Right cardiac atrium (tissue), 5 donors: ENCODE measurements around the gene CDC34. TPM values are rescaled to one million over a fixed set of nuclear protein-coding genes. Genes with fewer than 3 reads are reported as not detected.
"Not testable (repeated sequence)": the region's sequence is repeated elsewhere in the genome, so short reads cannot be mapped to it uniquely, and the experiment has no call there.

Source experiments
- ATAC-seq, 2 donors: fragments of 200-7000 bp; cut with Tn5 transposase; one replicate each; pipeline versions ENCODE4 v1.8.0 to v1.9.1; 2020; ENCODE audit warnings: moderate library complexity in 2 of 2, mild to moderate bottlenecking in 1 of 2
- DNase-seq, 3 donors: peaks; one replicate each; pipeline ENCODE4 v3.0.0-alpha.2; 2020
- H3K27ac ChIP-seq: one replicate; pipeline ENCODE4 v1.5.1; 2013; ENCODE audit warnings: mild to moderate bottlenecking, low read length, control low read depth, moderate library complexity
- H3K27me3 ChIP-seq: one replicate; pipeline ENCODE4 v1.6.1; 2013; ENCODE audit not compliant: control insufficient read depth, insufficient read depth
- H3K4me1 ChIP-seq: one replicate; pipeline ENCODE4 v1.6.1; 2013; ENCODE audit warnings: low read length; ENCODE audit not compliant: control insufficient read depth, insufficient read depth
- H3K4me3 ChIP-seq: one replicate; pipeline ENCODE4 v1.5.1; 2013; ENCODE audit warnings: low read length, control low read depth
- H3K9me3 ChIP-seq: one replicate; pipeline ENCODE4 v1.6.1; 2013; ENCODE audit warnings: low read length; ENCODE audit not compliant: control insufficient read depth
- WGBS: extraction: QIAGEN DNeasy Blood & Tissue Kit; methylation state at CpG from one replicate; pipeline ENCODE4 v1.1.7; 2013; 5-methylcytosine and 5-hydroxymethylcytosine counted together
- intact Hi-C, 4 donors: fragments of 100-400 bp; cut with DNase I; formaldehyde crosslinking; loops; one replicate each; pipeline versions ENCODE4 v1.11.0 to v1.14.0; 2022 to 2023
- polyA plus RNA-seq: library from polyadenylated mRNA; stranded (reverse); fragments of 200-250 nt; gene quantifications from one replicate; pipeline ENCODE4 v1.2.3, GENCODE V29; 2013
- total RNA-seq, 4 donors: library from RNA; stranded (reverse); fragmentation: NEBNext Ultra II Directional; extraction: Animal tissue kit (Norgen Biotek cat#: 25700); gene quantifications; one replicate each; pipeline ENCODE4 v1.2.1, GENCODE V29; 2021
- donor health status: healthy with polysubstance abuse.
- donor health status: DM: no; HTN: yes; CAD: no.
- donor health status: DM: no; HTN: no; CAD: no.
- donor health status: DM: no; HTN: yes; CAD: no; lungs with severe emphysema.
- donor health status: DM: yes; HTN: yes; CAD: no.

CDC34 gene
- total and polyA plus RNA-seq, 5 donors: 66.8 to 95.8 (median 75.9) TPM

DNA sequence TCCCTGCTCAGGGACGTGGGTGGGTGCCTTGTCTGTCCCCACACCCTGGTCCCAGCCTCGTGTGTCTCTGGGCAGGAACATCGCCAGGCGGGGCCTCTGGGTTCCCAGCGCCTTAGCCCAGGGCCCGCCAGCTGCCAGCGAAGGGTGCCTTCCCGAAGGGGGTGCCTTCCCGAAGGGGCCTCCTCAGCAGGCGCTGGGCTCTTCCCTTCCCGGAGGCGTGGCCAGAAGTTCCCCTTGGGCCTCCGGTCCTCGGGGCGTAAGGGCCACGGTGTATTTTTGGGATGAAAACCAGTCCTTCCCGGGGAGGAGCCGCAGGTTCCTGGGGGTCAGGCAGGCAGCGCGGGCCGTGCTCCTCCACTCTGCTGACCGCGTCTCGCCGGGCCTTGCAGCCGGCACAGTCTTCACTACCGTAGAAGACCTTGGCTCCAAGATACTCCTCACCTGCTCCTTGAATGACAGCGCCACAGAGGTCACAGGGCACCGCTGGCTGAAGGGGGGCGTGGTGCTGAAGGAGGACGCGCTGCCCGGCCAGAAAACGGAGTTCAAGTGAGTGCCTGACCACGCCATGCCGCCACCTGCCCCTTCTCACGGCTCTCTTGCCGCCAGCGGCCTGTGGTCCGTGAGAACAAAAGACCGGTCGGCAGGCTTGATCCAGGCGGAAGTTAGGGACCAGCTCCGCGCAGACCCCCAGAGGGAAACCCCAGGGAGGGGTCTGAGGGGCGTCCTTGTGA is 47.7 kb downstream of the CDC34 start:
- H3K4me3 ChIP-seq: no peak overlapping the region
- H3K27ac ChIP-seq: no peak overlapping the region
- WGBS: 80% methylated on average over 46 of the region's 46 CpGs
- peak in 1 of 3 donors; percentile 48 for DNase-seq
- no peaks in the 10 kb centered on the region for H3K27me3 ChIP-seq
- no peaks in the 10 kb centered on the region for H3K9me3 ChIP-seq
- intact Hi-C loops: no loop called here
- no peaks in the 10 kb centered on the region for H3K4me1 ChIP-seq
- ATAC-seq: no peak

DNA sequence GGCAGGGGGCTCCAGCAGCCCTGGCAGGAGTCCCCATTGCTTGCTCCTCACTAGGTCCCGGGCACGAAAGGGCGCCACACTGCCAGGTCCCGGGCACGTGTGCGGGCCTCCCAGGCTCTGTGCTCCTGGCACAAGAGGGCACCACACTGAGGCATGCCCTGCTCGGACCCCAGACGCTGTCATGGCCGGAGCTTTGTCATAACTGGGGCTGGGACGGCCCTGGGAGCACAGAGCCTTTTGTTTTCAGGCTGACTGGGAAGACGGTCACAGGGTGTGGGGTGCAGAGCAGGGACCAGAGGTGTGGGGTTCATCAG is 48.2 kb downstream of the CDC34 start:
- ATAC-seq (no peak), DNase-seq (no peak)
- Histone ChIP-seq H3K27me3 (no peaks in the 10 kb centered on the region), H3K9me3 (no peaks in the 10 kb centered on the region), H3K4me3 (no peak overlapping the region), H3K27ac (no peak overlapping the region), H3K4me1 (no peaks in the 10 kb centered on the region)
- WGBS: 90% methylated on average over 11 of the region's 11 CpGs
- intact Hi-C loops: no loop called here

- Histone ChIP-seq H3K27me3 (no peaks in the 10 kb centered on the region), H3K27ac (no peak overlapping the region), H3K9me3 (no peaks in the 10 kb centered on the region), H3K4me3 (no peak overlapping the region), H3K4me1 (no peaks in the 10 kb centered on the region)
- intact Hi-C loops: no loop called here
- ATAC-seq (no peak), DNase-seq (peak in 1 of 3 donors; percentile 39)
- WGBS: 88% methylated on average over 22 of the region's 22 CpGs
Measured at GRCh38 chr19:580274-580835, 48.8 kb downstream of the CDC34 start.

- DNase-seq: peak in 1 of 3 donors; percentile 57
- intact Hi-C loops: no loop called here
Measured at GRCh38 chr19:581399-582111, 50.0 kb downstream of the CDC34 start.

GRCh38 chr19:582497-583197 is 51.1 kb downstream of the CDC34 start:
- intact Hi-C loops: no loop called here
- H3K27ac ChIP-seq: no peak overlapping the region
- H3K27me3 ChIP-seq: no peaks in the 10 kb centered on the region
- peak in 1 of 3 donors; percentile 46 for DNase-seq
- WGBS: 88% methylated on average over 31 of the region's 31 CpGs
- no peak overlapping the region for H3K4me3 ChIP-seq
- no peaks in the 10 kb centered on the region for H3K9me3 ChIP-seq
- H3K4me1 ChIP-seq: no peaks in the 10 kb centered on the region
- no peak for ATAC-seq

More at GRCh38 chr19:581399-582111, 50.0 kb downstream of the CDC34 start:
- Histone ChIP-seq H3K9me3 (no peaks in the 10 kb centered on the region), H3K4me1 (no peaks in the 10 kb centered on the region), H3K27ac (no peak overlapping the region), H3K4me3 (no peak overlapping the region), H3K27me3 (no peaks in the 10 kb centered on the region)
- WGBS: 82% methylated on average over 40 of the region's 40 CpGs
- ATAC-seq: no peak

DNA sequence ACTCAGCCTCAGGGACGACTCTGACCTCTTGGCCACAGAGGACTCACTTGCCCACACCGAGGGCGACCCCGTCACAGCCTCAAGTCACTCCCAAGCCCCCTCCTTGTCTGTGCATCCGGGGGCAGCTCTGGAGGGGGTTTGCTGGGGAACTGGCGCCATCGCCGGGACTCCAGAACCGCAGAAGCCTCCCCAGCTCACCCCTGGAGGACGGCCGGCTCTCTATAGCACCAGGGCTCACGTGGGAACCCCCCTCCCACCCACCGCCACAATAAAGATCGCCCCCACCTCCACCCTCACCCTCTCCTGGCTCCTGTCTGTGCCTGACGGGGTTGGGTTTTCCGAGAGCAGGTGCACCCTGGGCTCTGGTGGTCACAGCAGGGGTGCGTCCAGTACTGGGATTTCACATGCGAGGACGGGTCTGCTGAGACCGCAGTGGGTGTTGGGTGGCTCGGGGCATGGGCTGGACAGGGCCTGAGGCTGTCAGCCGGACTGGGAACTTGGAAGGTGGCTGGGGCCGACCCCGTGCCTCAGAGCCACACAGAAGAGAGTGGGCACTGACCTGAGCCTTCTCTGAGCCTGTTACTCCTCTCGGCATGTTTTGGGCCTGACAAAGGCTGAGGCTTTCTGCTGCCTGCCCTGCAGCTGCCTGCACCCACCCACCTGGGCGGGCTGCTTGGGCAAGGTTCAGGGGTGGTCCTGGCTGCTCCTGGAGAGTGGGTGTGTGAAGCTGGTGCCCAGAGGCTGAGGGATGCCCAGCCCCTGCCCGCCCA is 51.8 kb downstream of the CDC34 start:
- peak in 1 of 3 donors; percentile 40 for DNase-seq
- no peaks in the 10 kb centered on the region for H3K27me3 ChIP-seq
- intact Hi-C loops: no loop called here
- WGBS: 86% methylated on average over 27 of the region's 27 CpGs
- H3K4me3 ChIP-seq: no peak overlapping the region
- no peaks in the 10 kb centered on the region for H3K9me3 ChIP-seq
- H3K27ac ChIP-seq: no peak overlapping the region
- ATAC-seq: no peak
- no peaks in the 10 kb centered on the region for H3K4me1 ChIP-seq

DNA sequence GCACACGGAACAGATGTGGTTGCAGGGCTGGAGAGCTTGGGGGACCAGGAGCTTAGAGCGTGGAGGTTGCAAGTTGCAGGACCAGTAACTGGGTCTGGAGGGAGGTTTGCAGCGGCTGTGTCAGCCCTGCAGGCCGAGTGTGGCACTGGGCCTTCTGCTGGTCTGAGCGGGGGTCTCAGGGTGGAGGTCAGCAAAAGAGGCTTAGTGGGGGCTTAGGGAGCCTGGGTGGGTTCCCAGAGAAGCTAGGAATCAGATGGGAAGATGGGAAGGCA is 52.3 kb downstream of the CDC34 start:
- Histone ChIP-seq H3K4me3 (no peak overlapping the region), H3K4me1 (no peaks in the 10 kb centered on the region), H3K27me3 (no peaks in the 10 kb centered on the region), H3K9me3 (no peaks in the 10 kb centered on the region), H3K27ac (no peak overlapping the region)
- ATAC-seq (no peak), DNase-seq (no peak)
- intact Hi-C loops: no loop called here
- WGBS: 72% methylated on average over 5 of the region's 5 CpGs

- no peaks in the 10 kb centered on the region for H3K4me1 ChIP-seq
- H3K4me3 ChIP-seq: no peak overlapping the region
- DNase-seq: peak in 2 of 3 donors; percentile 77 to 85
- H3K27ac ChIP-seq: no peak overlapping the region
- 24% methylated on average over 38 of the region's 38 CpGs for WGBS
- peak; percentile 53 to 64 for ATAC-seq
- H3K9me3 ChIP-seq: no peaks in the 10 kb centered on the region
- no peaks in the 10 kb centered on the region for H3K27me3 ChIP-seq
- intact Hi-C loops: no loop called here
Measured at GRCh38 chr19:584240-585001, 52.9 kb downstream of the CDC34 start.

DNA sequence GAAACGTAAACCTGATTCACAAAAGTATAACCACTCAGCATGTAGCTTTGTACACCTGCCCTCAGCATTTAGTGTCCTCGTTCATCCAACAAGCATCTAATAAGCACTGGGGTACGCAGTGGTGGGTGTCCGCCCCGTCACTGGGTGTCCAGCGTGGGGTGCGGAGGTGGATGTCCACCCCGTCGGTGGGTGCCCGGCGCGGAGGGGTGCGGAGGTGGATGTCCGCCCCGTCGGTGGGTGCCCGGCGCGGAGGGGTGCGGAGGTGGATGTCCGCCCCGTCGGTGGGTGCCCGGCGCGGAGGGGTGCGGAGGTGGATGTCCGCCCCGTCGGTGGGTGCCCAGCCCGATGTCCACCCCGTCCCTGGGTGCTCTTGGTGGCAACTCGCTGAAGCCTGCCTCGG is 53.6 kb downstream of the CDC34 start:
- H3K27me3 ChIP-seq, intact Hi-C loops, H3K27ac ChIP-seq, H3K4me3 ChIP-seq, H3K9me3 ChIP-seq, ATAC-seq, H3K4me1 ChIP-seq: not testable (repeated sequence)
- peak in 2 of 3 donors; percentile 42 to 64 for DNase-seq
- WGBS: 81% methylated on average over 33 of the region's 34 CpGs

DNA sequence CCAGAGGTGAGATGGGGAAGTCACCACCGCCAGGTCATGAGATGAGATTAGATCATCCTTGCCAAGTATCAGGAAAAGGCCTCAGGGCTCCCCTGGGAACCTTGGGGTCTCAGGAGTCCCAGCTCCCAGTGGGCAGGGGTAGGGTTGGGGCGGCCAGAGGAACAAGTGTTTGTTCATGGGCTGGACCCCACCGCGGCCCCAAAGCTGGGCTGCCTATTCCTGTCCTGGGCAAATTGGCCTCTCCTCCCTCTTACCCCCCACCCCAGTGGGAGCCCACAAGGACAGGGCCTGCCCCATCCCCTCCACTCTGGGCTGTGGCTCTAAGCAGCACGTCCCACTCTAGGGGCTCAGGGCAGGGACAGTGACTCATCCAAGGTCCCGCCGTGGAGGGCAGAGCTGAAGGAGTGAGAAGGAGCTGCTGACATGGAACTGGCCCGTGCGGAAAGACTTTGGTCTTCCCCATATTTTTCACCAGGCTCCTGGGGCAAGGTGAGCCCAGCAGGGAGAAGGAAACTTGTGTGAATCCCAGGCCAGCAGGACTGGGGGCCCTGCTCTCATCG is 54.1 kb downstream of the CDC34 start:
- DNase-seq: peak in 1 of 3 donors; percentile 42
- Histone ChIP-seq H3K9me3 (no peaks in the 10 kb centered on the region), H3K27ac (no peak overlapping the region), H3K4me3 (no peak overlapping the region), H3K4me1 (no peaks in the 10 kb centered on the region), H3K27me3 (no peaks in the 10 kb centered on the region)
- intact Hi-C loops: no loop called here
- 57% methylated on average over 10 of the region's 10 CpGs for WGBS
- peak in 1 of 2 donors; percentile 8 for ATAC-seq
